Ecto neural progenitor cell (in vitro differentiated cells): ENCODE results near the gene KLK15.
A peak's percentile ranks its signal among the peaks of the same experiment; 100 is the strongest.

Experiments used
- DNase-seq: peaks from one replicate; pipeline ENCODE4 v3.0.0-alpha.2; 2018; ENCODE audit warnings: low spot score

Gene KLK15

DNA sequence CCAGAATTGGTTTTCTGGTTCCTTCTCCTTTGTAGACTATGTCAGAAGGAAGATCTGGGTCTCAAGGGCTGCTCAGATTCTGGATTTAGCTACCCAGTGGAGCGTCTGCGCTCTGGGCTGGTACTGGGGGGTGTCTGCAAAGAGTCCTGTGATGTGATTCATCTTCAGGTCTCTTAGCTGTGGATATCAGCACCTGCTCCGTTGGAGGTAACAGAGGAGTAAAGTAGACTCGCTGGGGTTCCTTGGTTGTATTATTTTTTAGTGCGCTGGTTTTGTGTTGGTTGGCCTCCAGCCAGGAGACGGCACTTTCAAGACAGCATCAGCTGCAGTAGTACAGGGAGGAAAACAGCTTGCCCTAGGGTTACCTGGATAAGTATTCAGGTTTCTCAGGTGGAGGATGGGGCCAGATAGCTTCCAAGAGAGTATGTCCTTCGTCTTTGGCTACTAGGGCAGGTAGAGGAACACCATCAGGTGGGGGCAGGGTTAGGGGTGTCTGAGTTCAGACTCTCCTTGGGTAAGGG is 10.4 kb upstream of the KLK15 start:
- DNase-seq: no peak

DNA sequence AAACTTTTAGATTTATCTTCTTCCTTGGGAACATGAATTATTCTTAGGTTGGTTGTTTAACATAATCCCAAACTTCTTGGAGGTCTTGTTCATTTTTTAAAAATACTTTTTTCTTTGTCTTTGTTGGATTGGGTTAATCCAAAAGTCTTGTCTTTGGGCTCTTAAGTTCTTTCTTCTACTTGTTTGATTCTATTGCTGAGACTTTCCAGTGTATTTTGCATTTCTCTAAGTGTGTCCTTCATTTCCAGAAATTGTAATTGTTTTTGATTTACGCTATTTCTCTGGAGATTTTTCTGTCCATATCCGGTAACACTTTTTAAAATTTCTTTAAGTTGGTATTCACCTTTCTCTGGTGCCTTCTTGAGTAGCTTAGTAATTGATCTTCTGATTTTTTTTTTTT is 9.8 kb upstream of the KLK15 start:
- DNase-seq: no peak

DNA sequence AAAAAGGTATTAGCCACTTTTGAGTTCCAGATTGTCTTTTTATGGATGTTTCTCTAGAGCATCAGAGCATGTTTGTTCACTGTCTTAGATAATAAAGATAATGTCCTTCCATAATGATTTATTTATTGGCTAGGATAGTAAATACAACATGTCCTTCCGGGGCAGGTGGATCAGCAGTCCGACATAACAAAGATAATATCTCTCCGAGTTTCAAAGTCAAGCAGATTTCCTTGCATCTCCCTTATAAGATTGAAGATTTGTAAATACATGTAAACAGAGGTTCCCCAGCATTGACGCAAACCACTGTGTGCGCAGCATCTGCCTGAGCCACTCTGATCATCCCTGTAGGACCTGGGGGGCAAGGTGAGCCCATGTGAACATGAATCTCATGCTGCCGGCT is 8.8 kb upstream of the KLK15 start:
- DNase-seq: no peak

DNA sequence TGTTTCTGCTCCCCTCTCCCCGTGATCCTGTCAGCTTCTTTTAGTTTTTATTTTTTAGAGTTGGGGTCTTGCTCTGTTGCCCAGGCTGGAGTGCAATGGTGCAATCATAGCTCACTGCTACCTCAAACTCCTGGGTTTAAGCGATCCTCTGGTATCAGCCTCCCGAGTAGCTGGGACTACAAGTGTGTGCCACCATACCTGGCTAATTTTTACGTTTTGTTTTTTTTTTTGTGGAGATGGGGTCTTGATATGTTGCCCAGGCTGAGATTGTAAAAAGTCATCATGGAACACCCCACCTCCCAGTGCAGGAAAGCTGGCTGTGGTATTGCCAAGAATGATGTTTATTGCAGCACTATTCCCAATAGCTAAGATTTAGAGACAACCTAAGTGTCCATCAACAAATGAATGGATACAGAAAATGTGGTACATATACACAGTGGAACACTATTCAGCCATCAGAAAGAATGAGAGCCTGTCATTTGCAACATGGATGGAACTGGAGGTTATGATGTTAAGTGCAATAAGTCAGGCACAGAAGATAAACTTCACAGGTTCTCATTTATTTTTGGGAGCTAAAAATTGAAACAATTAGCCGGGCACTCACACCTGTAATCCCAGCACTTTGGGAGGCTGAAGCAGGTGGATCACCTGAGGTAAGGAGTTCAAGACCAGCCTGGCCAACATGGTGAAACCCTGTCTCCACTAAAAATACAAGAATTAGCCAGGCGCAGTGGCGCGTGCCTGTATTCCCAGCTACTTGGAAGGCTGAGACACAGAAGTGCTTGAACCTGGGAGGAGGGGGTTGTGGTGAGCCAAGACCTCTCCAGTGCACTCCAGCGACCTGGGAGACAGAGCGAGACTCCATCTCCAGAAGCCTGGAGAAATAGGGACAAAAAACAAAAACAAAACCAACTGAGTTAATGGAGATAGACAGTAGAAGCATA is 6.6 kb upstream of the KLK15 start:
- no peak for DNase-seq

DNA sequence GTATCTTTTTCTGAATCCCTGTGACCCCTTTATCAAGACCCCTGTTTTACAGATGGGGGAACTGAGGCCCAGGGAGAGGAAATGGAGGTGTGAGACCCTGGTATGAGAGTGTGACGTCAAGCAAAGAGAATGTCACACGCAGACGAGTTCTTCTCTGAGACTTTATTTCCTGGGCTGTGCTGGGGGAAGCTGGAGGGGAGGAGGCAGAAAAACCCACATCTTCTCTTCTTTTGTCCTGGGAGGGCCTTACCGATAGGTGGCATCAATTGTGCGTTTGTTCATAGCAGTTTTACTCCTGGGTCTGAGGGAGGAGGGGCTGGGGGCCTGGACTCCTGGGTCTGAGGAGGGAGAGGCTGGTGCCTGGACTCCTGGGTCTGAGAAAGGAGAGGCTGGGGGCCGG is 4.9 kb upstream of the KLK15 start:
- DNase-seq: no peak

DNA sequence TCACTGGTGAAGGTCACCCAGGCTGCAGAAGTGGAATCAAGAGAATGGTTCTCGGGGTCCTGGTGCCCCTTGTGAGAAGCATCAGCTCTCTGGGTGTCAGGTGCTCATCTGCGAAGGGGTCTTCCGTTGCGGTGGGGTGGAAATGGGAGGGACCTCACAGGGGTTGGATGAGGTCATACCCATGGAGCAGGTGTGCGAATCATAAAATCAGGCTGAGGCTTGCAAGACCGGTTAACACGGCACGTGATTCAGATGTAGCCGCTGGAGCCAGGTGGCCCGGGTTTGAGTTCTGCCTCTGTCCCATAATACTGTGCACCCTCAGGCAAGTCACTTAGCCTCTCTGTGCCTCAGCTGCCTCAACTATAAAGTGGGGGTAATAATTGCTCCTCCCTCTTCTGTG is 3.9 kb upstream of the KLK15 start:
- DNase-seq: no peak

DNA sequence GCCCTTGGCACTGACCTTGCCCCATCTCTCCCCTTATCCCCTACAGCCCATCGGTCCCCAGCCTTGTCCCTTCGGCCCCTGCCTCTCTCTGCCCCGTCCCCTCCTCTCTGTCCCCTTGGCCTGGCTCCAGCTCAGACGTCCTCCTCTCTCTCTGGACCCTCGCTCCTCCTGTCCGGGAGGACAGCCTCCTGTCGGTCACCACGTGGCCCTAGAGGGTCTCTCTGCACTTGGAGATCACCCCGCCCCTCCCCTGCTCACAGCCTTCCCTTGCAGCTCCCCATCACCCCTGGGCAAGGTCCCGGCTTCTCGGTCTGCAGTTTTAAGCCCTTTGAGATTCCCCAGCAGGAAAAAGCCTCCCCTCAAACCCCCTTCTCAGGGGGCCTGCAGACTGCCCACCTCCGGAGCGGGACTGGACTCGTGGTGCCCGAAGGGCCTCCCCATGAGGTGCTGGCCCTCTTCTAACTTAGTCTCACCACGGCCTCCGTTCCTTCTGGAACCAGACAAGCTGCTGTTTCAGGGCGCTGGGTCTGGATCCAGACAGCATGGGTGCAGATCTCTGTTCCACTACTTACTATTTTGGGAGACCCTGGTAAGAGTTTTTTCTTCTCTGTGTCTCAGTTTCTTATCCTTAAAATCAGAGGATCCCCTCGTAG is 3.3 kb upstream of the KLK15 start:
- DNase-seq: no peak

DNA sequence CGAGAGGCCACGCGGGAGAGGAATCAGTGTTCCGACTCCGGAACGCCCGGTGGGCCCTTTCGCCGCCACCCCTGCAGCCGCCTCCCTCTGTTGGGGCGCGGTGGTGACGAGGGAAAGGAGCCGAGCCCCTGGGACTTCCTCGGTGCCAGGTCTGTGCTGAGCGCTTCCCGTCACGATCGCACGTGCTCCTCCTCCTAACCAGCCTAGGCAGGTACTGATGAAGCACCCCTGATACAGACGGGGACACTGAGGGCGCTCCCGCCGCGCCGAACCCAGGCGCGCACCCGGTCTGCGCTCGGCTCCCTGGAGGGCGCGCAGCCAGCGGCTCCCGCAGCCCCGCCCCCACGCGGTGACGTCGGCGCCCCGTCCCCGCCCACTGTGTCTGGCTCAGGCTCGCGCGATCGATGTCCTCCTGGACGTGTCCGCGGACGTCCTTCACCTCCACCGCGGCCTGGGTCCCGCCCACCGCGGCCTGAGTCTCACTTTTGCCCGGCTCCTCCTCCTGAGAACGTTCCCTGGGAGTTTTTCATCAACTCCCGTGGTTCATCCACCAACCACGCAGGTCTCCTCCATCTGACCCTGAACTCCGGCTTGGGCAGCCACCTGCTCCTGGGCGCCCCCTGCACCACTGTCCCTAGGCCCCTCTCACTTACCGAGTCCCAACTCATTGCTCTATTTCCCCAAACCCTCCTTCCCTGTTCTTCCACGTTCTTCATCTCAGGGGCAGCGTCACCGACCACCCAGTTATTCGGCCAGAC is 2.6 kb upstream of the KLK15 start:
- peak; percentile 85 for DNase-seq

DNA sequence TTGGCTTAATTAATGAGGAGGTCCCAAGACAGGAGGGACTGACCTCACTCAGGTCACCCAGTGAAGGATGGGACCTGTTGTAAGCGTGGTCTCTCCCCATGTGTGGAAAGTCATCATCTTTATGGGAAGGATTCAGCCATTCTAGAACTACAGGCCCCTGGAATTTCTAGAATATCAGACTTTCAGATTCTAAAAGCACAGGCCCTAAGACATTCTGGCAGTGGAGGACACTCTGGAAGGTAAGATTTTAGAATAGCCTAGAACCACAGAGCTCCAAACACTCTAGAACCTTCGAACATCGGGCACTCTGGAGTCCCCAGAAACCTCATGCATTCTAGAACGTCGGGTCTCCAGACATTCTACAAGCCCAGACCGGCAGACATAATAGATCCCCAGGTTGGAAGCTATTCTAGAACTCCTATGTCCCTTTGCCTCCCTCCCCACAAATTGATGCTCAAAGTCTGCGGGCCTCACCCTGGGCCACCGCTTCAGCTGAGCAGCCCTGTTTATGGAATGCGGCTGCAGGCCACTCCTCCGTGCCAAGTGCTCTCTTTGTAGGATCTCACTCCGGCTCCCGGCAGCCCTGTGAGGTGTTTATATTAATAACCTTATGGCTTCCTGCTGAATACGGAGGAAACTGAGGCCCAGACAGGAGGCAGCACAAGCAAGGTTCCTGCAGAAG is 1.9 kb upstream of the KLK15 start:
- DNase-seq: no peak

DNA sequence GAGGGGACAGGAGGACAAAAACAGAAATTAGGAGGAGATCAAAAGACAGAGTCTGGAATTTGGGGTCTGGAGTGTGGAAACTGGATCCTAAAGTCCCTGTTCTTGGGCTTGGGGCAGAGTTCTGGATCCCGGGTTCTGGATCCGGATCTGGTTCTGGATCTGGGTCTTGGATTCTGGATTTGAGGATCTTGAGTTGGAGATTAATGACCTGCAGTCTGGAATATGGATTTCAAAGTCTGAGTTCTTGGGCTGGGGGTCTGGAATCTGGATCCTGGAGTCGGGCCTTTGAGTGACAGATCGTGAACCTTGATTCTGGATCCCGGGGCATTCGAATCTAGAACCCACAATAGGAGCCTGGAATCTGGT is 411 bp upstream of the KLK15 start:
- DNase-seq: no peak

DNA sequence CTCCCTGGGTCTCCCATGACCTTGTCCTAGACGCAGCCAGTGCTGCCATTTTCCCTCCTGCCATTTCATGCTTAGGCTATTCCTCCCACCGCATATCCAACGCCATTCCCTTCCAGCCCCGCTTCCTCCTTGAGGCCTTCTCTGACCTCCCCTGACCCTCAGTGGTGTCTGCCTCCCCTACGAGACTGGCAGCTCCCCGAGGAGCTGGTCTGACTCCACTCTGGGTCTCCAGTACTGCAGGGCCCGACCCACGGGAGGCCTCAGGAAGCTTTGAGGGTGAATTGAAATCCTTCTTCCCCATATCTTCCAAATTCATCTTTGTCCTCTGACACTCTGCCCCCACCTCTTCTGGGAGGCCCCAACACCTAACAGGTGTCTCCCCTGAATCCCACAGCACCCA is 708 bp downstream of the KLK15 start:
- DNase-seq: no peak

DNA sequence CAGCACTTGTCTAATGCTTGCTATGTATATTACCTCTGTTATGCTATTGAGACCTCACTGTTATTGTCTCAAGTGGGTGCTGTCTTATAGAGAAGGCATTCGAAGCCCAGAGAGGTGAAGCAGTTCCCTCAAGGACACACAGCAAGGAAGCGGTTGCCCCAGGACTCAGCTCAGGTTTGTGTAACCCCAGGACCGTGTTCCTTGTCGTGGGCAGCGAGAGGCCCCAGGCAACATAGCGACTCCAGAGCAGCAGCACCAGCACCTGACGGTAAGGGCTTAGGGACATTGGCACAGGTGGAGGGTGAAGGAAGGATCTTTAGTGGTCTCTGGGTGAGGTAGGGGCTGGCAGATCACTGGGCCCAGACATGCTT is 2.4 kb downstream of the KLK15 start:
- DNase-seq: no peak

DNA sequence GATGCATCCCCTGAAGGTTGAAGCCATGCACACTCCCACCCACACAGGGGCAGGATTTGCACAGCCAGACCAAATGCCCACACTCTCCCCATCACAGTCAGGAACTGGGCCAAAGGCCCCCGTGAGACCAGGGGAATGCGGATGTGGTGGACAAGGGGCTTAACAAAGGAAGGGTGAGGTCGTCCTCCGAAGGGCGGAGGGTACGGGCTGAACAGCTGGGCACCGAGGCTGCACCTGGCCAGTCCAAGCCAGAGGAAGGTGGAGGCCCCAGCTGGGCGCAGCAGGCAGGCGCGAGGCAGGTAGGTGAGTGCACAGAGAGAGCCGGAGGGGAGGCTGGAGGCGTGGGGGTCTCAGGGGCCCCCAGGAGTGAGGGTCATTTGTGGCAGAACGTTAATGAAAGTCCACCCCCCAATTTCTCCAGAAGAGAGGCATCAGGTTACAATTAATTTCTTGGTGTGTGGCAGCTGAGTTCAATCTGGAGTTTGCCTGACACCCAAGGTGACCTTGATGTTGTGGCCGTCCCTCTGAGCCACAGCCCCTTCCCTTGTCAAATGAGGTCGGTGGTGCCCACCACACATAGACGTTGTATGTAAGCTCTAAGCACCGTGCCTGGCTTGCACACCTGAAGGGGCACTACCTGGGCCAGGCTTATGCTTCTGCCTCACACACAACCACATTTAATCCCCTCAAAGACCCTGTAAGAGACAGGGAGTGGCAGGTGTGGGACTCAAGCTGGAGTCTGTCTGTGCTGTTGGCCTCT is 2.9 kb downstream of the KLK15 start:
- DNase-seq: no peak

DNA sequence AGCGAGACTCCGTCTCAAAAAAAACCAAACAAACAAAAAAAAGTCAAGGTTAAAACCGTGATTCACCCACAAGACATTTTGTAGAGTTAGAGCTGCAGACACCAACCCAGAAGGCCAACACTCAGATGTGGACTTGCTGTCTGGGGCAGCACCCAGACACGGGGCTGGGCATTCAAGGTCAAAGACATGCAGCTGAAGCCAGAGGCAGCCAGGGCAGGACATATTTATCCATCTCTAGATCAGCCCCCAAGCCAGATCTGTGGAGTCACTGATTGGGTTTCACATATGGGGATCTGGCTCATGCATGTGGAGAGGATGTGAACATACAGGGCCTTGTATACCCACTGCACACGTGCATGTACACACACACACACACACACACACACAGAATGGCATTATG is 3.6 kb downstream of the KLK15 start:
- no peak for DNase-seq

DNA sequence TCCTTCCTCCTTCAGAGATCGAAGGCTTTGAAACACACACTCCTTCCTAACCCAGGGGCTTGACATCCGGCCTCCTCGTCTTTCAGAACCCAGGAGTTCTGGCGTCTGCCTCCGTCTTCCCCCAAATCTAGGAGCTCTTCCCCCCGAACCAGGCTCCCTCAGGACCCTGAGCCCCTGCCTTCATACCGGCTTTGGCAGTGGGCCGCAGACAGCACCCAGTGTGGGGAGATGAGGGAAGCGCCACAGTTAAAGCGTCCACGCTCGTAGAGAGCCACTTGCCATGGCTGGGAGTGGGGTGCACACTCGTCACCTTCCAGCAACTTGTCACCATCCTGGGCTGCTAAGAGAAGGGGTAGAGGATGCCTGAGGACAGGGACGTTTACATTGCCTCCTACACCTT is 5.9 kb downstream of the KLK15 start:
- DNase-seq: no peak

DNA sequence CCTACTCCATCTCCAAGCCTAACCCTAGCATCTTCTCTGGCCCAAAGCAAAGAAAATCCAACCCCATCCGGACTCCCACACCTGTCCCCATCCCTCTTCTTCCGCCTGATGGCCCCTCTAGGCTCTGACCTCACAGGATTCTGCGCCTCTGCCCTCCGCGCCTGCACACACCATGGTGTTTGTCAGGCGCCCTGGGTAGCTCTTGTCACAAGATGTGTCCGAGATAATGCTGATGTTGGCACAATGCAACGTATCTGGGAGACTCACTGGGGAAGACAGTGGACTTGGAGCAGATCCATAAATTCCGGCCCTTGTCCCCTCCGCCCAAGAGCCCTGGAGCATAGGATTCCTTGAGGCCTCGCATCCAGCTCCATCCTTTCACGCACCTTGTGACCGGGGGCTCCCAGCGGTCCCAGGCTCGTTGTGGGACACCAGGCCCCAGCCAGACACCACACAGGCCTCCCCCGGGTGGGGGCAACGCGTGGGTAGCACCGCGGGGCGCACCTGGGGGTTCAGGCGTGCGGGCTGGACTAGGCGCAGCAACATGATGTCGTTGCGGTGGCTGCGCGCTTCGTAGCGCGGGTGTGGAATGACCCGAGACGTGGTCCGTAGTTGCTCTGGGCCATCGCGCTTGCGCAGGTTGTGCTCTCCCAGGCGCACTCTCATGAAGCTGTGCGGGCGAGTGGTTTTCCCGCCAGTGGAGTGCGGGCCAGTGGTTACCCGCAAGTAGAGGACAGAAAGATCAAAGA is 6.7 kb downstream of the KLK15 start:
- DNase-seq: no peak

DNA sequence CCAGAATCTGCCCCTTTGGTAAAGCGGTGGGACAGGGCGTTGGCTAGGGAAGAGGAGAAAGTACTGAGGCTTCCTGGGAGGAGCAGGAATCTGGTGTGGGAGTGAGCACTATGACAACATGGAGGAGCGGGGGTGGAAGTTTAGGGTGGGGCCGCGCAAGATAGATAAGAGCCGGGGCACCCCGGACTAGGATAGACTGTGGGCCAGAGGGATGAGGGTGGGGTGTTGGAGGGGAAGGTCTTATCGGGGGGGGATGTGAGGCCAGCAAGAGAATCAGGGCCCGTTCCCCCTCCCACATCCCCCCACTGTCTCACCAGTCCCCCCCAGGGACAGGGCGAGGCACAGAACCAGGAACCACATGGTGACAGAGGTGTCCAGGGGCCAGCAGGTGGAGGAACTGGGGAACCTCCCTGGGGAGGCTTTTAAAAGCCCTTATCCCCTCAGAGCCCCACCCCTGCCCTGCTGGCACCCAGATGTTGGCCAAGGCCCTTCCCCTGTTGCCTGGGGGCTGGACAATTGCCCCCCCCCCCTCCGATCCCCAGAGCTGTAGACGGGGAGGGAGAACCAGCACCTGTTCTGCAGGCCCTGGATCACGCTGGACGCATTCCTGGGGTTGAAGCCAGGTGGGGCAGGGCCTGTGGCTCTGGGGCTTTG is 9.9 kb downstream of the KLK15 start, which contains the start of gene KLK1:
KLK1 (minus strand) TSS at position 399 of the 654 bp plus-strand sequence; CDS start at position 360, 39 bp downstream.
- DNase-seq: no peak

DNA sequence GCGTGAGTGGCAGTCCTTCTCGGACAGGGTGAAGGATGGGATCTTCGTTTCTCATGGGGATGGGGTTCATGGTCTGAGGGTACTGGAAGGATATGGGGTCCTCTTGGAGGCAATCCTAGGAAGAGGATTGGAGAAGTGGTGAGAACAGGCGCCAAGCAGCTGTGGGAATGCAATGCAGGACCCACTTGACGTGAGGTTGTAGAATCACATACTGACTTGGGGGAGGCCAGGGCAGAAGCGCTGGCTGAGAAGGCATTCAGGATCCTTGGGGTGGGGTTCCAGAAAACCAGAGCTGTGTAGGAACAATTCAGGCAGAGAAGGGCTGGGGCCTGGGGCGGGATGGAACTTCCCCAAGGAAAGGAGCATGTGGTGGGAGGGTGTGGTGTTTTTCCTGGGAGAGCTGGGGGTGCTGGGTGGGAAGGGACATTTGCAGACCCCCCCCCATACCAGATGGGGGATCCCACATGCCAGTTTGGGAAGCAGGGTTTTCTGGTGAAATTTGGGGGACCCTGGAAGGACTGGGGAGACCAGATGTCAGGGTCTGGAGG is 10.6 kb downstream of the KLK15 start:
- no peak for DNase-seq

DNA sequence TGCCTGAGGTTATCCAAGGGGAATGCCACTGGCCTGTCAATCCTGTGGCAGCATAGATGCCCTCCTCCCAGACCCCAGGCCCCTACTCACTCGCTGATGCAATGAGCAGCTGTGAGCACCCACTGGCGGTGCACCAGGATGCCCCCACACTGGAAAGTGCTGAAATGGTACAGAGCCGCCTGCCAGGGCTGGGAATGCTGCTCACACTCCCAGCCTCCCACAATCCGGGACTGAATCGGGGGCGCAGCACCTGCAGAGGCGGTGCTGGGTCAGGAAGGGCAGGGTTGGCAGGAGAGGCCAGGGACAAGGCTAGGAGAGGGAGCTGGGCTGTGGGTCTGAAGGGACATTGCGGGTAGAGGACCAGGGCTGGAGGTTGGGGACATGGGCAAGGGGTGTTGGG is 11.8 kb downstream of the KLK15 start:
- no peak for DNase-seq

DNA sequence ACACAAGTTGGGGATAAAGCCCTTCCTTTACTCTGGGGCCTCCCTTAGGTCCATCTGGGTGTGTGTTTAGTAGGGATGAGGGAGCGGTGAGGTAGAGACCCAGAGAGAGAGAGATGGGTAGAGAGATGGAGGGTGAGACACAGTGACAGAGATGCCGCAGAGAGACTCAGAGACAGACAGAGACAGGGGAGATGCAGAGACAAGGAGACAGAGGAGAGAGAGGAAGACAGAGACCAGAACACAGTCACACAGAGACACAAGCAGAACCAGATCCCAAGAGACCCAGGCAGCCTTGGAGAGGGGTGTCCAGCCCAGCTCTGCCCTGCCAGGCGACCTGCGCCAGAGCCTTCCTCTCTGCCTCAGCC is 12.1 kb downstream of the KLK15 start:
- no peak for DNase-seq
